ENCODE measurements around the gene HOGA1. TPM values are rescaled to one million over a fixed set of nuclear protein-coding genes. Genes with fewer than 3 reads are reported as not detected.

The HOGA1 gene
- total and polyA plus RNA-seq, 2 experiments from 2014 or later: 0.15 TPM; not detected in 1

GRCh38 chr10:97640174-97640867 lies 56.1 kb downstream of the HOGA1 start, which contains the start of gene PI4K2A (continued):
- TF ChIP-seq, protein P1, sequence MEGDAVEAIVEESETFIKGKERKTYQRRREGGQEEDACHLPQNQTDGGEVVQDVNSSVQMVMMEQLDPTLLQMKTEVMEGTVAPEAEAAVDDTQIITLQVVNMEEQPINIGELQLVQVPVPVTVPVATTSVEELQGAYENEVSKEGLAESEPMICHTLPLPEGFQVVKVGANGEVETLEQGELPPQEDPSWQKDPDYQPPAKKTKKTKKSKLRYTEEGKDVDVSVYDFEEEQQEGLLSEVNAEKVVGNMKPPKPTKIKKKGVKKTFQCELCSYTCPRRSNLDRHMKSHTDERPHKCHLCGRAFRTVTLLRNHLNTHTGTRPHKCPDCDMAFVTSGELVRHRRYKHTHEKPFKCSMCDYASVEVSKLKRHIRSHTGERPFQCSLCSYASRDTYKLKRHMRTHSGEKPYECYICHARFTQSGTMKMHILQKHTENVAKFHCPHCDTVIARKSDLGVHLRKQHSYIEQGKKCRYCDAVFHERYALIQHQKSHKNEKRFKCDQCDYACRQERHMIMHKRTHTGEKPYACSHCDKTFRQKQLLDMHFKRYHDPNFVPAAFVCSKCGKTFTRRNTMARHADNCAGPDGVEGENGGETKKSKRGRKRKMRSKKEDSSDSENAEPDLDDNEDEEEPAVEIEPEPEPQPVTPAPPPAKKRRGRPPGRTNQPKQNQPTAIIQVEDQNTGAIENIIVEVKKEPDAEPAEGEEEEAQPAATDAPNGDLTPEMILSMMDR (conservative IDR thresholded peaks at IDR 0.05; ENCODE audit: low read depth in 2 of 2): no peak
- TF ChIP-seq STAT1 (IDR thresholded peaks at IDR 0.05; ENCODE audit: unreplicated experiment): no peak
- no peak for TF ChIP-seq EZH2phosphoT487 (IDR thresholded peaks at IDR 0.05; ENCODE audit: unreplicated experiment)

DNA sequence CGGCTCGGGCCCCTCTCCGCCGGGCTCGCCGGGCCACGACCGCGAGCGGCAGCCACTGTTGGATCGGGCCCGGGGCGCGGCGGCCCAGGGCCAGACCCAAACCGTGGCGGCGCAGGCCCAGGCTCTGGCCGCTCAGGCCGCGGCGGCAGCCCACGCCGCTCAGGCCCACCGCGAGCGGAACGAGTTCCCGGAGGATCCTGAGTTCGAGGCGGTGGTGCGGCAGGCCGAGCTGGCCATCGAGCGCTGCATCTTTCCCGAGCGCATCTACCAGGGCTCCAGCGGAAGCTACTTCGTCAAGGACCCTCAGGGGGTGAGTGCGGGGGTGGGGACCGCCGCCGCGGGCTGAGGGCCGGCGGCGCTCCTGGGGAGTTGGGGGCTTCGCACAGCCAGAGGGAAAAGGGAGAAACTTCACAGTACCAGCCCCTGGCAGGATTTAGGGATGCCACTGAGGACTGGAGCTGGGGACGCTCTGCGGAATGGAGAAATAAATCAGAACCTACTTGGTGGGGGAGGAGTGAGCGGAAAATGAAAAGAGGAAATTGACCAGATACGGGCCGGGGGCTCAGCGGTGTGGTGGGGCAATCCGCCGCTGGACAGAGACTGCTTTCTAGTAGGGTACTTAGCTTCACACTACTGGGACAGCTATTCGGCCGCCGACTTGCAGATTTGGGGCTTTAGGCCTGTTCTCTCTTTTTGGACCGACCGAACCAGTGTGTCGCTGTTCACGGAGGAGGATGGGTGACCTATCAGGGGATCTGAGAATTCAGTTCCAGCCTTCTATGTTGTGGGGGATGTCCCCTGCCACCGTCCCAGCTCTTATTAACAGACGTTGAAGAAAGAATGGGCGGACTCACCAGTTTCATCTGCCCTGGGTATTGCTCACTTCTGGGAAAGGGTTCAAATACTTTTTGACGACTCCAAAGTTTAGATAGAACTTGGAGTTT lies 57.0 kb downstream of the HOGA1 start:
- Mint-ChIP-seq H3K4me3 (peak overlapping the region; percentile 97), H3K9me3 (peaks cover 2% of the 10 kb centered on the region; the same call in 2 of the 3 replicates), H3K27ac (peak overlapping the region; percentile 89), H3K27me3 (ENCODE audit: insufficient read depth, low read depth, poor library complexity) (peaks cover 11% of the 10 kb centered on the region), H3K36me3 (ENCODE audit: low read depth) (peaks cover 31% of the 10 kb centered on the region), H3K4me1 (peaks cover 21% of the 10 kb centered on the region)
- Histone ChIP-seq H3K4me3 (peak overlapping the region; percentile 92), H3K4me2 (peak overlapping the region; percentile 86), H3F3A (replicated peaks; ENCODE audit: low read depth) (no peaks in the 10 kb centered on the region), H3K9me2 (ENCODE audit: insufficient read depth) (no peaks in the 10 kb centered on the region), H3K36me3 (ENCODE audit: insufficient read depth) (peaks cover under 1% of the 10 kb centered on the region), H3K4me1 (ENCODE audit: insufficient read depth) (peaks cover 6% of the 10 kb centered on the region; the same call in 1 of the 2 replicates), H2AFZ (no peak overlapping the region), H4K20me1 (replicated peaks; ENCODE audit: insufficient read depth) (peaks cover 22% of the 10 kb centered on the region; the same call in 1 of the 2 replicates), H3K79me2 (replicated peaks; ENCODE audit: insufficient read depth) (peaks cover 49% of the 10 kb centered on the region), H3K27me3 (ENCODE audit: insufficient read depth) (no peaks in the 10 kb centered on the region), H3K27ac (ENCODE audit: low read depth) (peak overlapping the region; percentile 48; the same call in 1 of the 2 replicates)
- DNase-seq (ENCODE audit: low spot score) (peak; percentile 69), ATAC-seq (peak; percentile 69)
- TF ChIP-seq, protein P2, sequence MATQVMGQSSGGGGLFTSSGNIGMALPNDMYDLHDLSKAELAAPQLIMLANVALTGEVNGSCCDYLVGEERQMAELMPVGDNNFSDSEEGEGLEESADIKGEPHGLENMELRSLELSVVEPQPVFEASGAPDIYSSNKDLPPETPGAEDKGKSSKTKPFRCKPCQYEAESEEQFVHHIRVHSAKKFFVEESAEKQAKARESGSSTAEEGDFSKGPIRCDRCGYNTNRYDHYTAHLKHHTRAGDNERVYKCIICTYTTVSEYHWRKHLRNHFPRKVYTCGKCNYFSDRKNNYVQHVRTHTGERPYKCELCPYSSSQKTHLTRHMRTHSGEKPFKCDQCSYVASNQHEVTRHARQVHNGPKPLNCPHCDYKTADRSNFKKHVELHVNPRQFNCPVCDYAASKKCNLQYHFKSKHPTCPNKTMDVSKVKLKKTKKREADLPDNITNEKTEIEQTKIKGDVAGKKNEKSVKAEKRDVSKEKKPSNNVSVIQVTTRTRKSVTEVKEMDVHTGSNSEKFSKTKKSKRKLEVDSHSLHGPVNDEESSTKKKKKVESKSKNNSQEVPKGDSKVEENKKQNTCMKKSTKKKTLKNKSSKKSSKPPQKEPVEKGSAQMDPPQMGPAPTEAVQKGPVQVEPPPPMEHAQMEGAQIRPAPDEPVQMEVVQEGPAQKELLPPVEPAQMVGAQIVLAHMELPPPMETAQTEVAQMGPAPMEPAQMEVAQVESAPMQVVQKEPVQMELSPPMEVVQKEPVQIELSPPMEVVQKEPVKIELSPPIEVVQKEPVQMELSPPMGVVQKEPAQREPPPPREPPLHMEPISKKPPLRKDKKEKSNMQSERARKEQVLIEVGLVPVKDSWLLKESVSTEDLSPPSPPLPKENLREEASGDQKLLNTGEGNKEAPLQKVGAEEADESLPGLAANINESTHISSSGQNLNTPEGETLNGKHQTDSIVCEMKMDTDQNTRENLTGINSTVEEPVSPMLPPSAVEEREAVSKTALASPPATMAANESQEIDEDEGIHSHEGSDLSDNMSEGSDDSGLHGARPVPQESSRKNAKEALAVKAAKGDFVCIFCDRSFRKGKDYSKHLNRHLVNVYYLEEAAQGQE (IDR thresholded peaks at IDR 0.05; ENCODE audit: unreplicated experiment): peak; percentile 8
- no peak for TF ChIP-seq NANOG (IDR thresholded peaks at IDR 0.05; ENCODE audit: borderline replicate concordance)
- peak; percentile 29; the same call in 1 of the 2 replicates for TF ChIP-seq CREB1 (CRISPR knock-in tag; IDR thresholded peaks at IDR 0.05; ENCODE audit: low read depth)
- no peak for TF ChIP-seq STAT1 (IDR thresholded peaks at IDR 0.05; ENCODE audit: unreplicated experiment)
- TF ChIP-seq ZNF331 (CRISPR knock-in tag; IDR thresholded peaks at IDR 0.05; ENCODE audit: low read depth): no peak
- TF ChIP-seq, protein P3, sequence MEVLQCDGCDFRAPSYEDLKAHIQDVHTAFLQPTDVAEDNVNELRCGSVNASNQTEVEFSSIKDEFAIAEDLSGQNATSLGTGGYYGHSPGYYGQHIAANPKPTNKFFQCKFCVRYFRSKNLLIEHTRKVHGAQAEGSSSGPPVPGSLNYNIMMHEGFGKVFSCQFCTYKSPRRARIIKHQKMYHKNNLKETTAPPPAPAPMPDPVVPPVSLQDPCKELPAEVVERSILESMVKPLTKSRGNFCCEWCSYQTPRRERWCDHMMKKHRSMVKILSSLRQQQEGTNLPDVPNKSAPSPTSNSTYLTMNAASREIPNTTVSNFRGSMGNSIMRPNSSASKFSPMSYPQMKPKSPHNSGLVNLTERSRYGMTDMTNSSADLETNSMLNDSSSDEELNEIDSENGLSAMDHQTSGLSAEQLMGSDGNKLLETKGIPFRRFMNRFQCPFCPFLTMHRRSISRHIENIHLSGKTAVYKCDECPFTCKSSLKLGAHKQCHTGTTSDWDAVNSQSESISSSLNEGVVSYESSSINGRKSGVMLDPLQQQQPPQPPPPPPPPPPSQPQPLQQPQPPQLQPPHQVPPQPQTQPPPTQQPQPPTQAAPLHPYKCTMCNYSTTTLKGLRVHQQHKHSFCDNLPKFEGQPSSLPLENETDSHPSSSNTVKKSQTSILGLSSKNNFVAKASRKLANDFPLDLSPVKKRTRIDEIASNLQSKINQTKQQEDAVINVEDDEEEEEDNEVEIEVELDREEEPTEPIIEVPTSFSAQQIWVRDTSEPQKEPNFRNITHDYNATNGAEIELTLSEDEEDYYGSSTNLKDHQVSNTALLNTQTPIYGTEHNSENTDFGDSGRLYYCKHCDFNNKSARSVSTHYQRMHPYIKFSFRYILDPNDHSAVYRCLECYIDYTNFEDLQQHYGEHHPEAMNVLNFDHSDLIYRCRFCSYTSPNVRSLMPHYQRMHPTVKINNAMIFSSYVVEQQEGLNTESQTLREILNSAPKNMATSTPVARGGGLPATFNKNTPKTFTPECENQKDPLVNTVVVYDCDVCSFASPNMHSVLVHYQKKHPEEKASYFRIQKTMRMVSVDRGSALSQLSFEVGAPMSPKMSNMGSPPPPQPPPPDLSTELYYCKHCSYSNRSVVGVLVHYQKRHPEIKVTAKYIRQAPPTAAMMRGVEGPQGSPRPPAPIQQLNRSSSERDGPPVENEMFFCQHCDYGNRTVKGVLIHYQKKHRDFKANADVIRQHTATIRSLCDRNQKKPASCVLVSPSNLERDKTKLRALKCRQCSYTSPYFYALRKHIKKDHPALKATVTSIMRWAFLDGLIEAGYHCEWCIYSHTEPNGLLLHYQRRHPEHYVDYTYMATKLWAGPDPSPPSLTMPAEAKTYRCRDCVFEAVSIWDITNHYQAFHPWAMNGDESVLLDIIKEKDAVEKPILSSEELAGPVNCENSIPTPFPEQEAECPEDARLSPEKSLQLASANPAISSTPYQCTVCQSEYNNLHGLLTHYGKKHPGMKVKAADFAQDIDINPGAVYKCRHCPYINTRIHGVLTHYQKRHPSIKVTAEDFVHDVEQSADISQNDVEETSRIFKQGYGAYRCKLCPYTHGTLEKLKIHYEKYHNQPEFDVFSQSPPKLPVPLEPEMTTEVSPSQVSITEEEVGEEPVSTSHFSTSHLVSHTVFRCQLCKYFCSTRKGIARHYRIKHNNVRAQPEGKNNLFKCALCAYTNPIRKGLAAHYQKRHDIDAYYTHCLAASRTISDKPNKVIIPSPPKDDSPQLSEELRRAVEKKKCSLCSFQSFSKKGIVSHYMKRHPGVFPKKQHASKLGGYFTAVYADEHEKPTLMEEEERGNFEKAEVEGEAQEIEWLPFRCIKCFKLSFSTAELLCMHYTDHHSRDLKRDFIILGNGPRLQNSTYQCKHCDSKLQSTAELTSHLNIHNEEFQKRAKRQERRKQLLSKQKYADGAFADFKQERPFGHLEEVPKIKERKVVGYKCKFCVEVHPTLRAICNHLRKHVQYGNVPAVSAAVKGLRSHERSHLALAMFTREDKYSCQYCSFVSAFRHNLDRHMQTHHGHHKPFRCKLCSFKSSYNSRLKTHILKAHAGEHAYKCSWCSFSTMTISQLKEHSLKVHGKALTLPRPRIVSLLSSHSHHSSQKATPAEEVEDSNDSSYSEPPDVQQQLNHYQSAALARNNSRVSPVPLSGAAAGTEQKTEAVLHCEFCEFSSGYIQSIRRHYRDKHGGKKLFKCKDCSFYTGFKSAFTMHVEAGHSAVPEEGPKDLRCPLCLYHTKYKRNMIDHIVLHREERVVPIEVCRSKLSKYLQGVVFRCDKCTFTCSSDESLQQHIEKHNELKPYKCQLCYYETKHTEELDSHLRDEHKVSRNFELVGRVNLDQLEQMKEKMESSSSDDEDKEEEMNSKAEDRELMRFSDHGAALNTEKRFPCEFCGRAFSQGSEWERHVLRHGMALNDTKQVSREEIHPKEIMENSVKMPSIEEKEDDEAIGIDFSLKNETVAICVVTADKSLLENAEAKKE (CRISPR knock-in tag; IDR thresholded peaks at IDR 0.05): no peak

All from GM23338 (cell line).